Ishikawa (cell line): ENCODE results near the gene RNF115.

Experiments
- CEBPB ChIP-seq: IDR thresholded peaks from 2 replicates; pipeline ENCODE4 v1.6.1; 2012
- CREB1 ChIP-seq: IDR thresholded peaks from 2 replicates; pipeline ENCODE4 v1.6.1; 2012; ENCODE audit warnings: low read depth
- EGR1 ChIP-seq: IDR thresholded peaks from 2 replicates; pipeline ENCODE4 v1.6.1; 2012
- EP300 ChIP-seq: IDR thresholded peaks from 2 replicates; pipeline ENCODE4 v1.6.1; 2012; ENCODE audit warnings: borderline replicate concordance
- FOXM1 ChIP-seq: IDR thresholded peaks from 2 replicates; pipeline ENCODE4 v1.6.1; 2012; ENCODE audit warnings: low read depth, borderline replicate concordance
- NFIC ChIP-seq: IDR thresholded peaks from 2 replicates; pipeline ENCODE4 v1.6.1; 2012
- RAD21 ChIP-seq: IDR thresholded peaks from 2 replicates; pipeline ENCODE4 v1.6.1; 2012; ENCODE audit warnings: low read depth
- REST ChIP-seq: IDR thresholded peaks from 2 replicates; pipeline ENCODE4 v1.6.1; 2012; ENCODE audit warnings: low read depth, mild to moderate bottlenecking
- TAF1 ChIP-seq: IDR thresholded peaks from 2 replicates; pipeline ENCODE4 v1.6.1; 2012; ENCODE audit warnings: low read depth, mild to moderate bottlenecking
- TCF12 ChIP-seq: IDR thresholded peaks from 2 replicates; pipeline ENCODE4 v1.6.1; 2012; ENCODE audit warnings: low read depth
- TEAD4 ChIP-seq: IDR thresholded peaks from 2 replicates; pipeline ENCODE4 v1.6.1; 2012
- USF1 ChIP-seq: IDR thresholded peaks from 2 replicates; pipeline ENCODE4 v1.6.1; 2012
- YY1 ChIP-seq: IDR thresholded peaks from 2 replicates; pipeline ENCODE4 v1.6.1; 2012; ENCODE audit warnings: low read depth
- ZBTB7A ChIP-seq: IDR thresholded peaks from 2 replicates; pipeline ENCODE4 v1.6.1; 2012; ENCODE audit warnings: low read depth
- TF ChIP-seq, protein P1 (sequence below): IDR thresholded peaks from 2 replicates; pipeline ENCODE4 v1.6.1; 2012

The RNF115 gene

GRCh38 chr1:145863282-145864018 is 39.6 kb upstream of the RNF115 start:
- no peak for TF ChIP-seq TCF12
- no peak for TF ChIP-seq CEBPB
- TF ChIP-seq REST: no peak
- no peak for TF ChIP-seq YY1
- TF ChIP-seq TEAD4: no peak
- no peak for TF ChIP-seq EP300
- TF ChIP-seq RAD21: no peak
- TF ChIP-seq USF1: no peak
- no peak for TF ChIP-seq ZBTB7A
- no peak for TF ChIP-seq NFIC
- TF ChIP-seq EGR1: no peak

- no peak for TF ChIP-seq RAD21
- TF ChIP-seq CREB1: no peak
- no peak for TF ChIP-seq FOXM1
- no peak; the same call in 1 of the 2 replicates for TF ChIP-seq TCF12
- no peak for TF ChIP-seq YY1
- no peak for TF ChIP-seq USF1
- peak; percentile 11; the same call in 1 of the 2 replicates for TF ChIP-seq EGR1
- TF ChIP-seq CEBPB: no peak
- TF ChIP-seq NFIC: no peak
- TF ChIP-seq EP300: no peak
- no peak for TF ChIP-seq REST
- TF ChIP-seq ZBTB7A: no peak
- no peak; the same call in 1 of the 2 replicates for TF ChIP-seq TAF1
- no peak for TF ChIP-seq TEAD4
- TF ChIP-seq, protein P1, sequence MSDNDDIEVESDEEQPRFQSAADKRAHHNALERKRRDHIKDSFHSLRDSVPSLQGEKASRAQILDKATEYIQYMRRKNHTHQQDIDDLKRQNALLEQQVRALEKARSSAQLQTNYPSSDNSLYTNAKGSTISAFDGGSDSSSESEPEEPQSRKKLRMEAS: 0 out of 2 replicates have a peak, but pooled peaks have one; percentile 13
These were observed 35.7 kb upstream of the RNF115 start for GRCh38 chr1:145859491-145860023.

DNA sequence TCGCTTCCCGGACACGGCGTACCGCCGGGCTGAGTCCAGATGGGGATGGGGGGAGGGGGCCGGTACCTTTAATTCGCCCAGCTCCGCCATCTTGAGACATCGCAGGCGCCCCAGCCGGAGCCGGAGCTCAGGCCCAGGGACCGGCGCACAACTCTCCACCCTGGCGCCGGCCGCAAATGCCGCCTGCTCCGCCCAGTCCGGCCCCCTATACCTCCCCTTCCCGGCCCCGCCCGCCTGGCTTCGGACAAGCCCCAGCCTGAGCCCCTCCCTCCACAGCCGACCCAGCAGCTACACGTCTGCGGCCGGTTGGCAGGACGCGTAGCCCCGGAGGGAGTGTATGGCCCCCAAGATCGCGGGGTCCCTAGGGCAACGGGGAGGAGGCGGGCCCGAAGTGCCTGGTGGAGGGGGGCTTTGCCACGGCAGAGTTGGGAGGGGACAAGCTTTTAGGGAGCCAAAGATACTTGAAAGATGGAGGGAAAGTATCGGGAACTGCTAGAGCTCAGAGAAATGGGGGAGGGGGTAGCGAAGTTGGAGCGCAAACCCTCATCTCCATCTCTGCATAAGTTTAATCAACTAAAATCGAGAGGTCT is 35.1 kb upstream of the RNF115 start, which contains the start of gene PIAS3:
Gene PIAS3, minus strand, starts transcription at position 181 of the 590 bp plus-strand sequence. Its CDS starts 91 bp downstream, at position 90.
- TF ChIP-seq EGR1 (0 out of 2 replicates have a peak, but pooled peaks have one; percentile 21), TCF12 (no peak), CREB1 (no peak), REST (no peak), CEBPB (no peak), USF1 (no peak), YY1 (peak; percentile 91), NFIC (0 out of 2 replicates have a peak, but pooled peaks have one; percentile 10), TEAD4 (peak; percentile 19; the same call in 1 of the 2 replicates), RAD21 (no peak), EP300 (0 out of 2 replicates have a peak, but pooled peaks have one; percentile 18), TAF1 (peak; percentile 91)
- TF ChIP-seq, protein P1: no peak
